IMR-90 (cell line): ENCODE measurements around the gene SYTL3.

Source experiments
- CEBPB ChIP-seq: IDR thresholded peaks from 2 replicates; pipeline ENCODE4 v1.6.1; 2012; ENCODE audit warnings: low read depth, low read length, improper control_type of control experiment
- POLR2A ChIP-seq: IDR thresholded peaks from 2 replicates; pipeline ENCODE4 v1.6.1; 2012; ENCODE audit warnings: mild to moderate bottlenecking, low read depth, low read length
- SMC3 ChIP-seq: fragments of 150-350 bp; IDR thresholded peaks from 2 replicates; pipeline ENCODE4 v1.6.1; 2016; ENCODE audit warnings: low read depth, mild to moderate bottlenecking, antibody characterized with exemption, low read length, moderate library complexity
- TF ChIP-seq, protein P1 (sequence below): conservative IDR thresholded peaks from 2 replicates; pipeline ENCODE4 v1.5.1; 2012; ENCODE audit warnings: mild to moderate bottlenecking, low read depth, low read length, improper control_type of control experiment
- TF ChIP-seq, protein P2 (sequence below): fragments of 150-350 bp; IDR thresholded peaks from 2 replicates; pipeline ENCODE4 v1.6.1; 2017; ENCODE audit warnings: mild to moderate bottlenecking, antibody characterized with exemption, low read length, low read depth

DNA sequence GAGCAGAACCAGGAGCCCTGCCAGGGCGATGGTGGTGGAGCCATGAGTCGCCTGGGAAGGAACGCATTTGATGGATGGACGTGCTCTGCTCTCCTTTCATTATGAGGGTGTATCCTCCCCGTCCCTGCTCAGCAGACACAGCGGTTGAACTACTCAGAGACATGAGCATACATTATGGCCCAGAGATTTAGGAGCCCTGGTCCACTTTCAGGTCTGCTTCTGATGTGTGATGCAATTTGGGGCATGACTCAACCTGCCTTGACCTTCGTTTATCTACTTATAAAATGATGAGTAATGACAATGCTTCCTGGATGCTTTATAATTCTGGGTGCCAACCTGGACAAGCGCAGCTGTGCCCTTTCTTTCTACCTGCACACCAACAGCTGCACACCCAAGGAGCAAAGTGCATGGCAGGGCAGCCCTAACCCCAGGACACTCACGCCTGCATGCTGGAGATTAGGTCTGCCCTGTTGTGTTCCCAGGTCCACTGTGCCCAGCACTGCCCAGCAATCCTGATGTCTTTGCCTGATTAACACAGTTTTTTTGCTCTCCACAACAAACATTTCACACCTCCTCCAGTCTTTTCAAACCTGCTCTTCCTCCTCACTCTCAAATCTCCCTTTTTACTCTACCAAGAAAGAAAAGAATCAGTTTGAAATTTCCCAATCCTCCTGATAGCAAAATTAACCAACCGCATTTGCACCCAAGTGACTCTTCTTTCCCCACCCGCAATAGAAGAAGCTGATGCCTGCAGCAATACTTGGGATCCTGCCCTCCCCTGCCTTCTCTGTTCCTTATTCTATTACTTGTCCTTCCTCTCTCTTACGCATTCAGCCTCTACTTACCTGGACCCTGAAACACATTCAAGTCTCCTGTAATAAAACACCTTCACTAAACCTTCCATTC, 88.1 kb downstream of the SYTL3 start:
- TF ChIP-seq, protein P1, sequence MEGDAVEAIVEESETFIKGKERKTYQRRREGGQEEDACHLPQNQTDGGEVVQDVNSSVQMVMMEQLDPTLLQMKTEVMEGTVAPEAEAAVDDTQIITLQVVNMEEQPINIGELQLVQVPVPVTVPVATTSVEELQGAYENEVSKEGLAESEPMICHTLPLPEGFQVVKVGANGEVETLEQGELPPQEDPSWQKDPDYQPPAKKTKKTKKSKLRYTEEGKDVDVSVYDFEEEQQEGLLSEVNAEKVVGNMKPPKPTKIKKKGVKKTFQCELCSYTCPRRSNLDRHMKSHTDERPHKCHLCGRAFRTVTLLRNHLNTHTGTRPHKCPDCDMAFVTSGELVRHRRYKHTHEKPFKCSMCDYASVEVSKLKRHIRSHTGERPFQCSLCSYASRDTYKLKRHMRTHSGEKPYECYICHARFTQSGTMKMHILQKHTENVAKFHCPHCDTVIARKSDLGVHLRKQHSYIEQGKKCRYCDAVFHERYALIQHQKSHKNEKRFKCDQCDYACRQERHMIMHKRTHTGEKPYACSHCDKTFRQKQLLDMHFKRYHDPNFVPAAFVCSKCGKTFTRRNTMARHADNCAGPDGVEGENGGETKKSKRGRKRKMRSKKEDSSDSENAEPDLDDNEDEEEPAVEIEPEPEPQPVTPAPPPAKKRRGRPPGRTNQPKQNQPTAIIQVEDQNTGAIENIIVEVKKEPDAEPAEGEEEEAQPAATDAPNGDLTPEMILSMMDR, result no peak
- TF ChIP-seq, protein P2, sequence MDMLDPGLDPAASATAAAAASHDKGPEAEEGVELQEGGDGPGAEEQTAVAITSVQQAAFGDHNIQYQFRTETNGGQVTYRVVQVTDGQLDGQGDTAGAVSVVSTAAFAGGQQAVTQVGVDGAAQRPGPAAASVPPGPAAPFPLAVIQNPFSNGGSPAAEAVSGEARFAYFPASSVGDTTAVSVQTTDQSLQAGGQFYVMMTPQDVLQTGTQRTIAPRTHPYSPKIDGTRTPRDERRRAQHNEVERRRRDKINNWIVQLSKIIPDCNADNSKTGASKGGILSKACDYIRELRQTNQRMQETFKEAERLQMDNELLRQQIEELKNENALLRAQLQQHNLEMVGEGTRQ, result no peak
- TF ChIP-seq SMC3 (no peak), POLR2A (no peak), CEBPB (peak; percentile 93)
